Aorta (tissue), 5 donors: ENCODE results near the gene ZNF277. TPM values are rescaled to one million over a fixed set of nuclear protein-coding genes. Genes with fewer than 3 reads are reported as not detected.

Experiments
- ATAC-seq: fragments of 200-7000 bp; cut with Tn5 transposase; one replicate; pipeline ENCODE4 v1.9.1; 2022; ENCODE audit warnings: moderate library complexity; ENCODE audit not compliant: low FRiP score
- DNase-seq, 2 donors: peaks; one replicate each; pipeline ENCODE4 v3.0.0-alpha.2; 2020
- H3K27ac ChIP-seq, 2 donors: one replicate each; pipeline ENCODE4 v1.5.1; 2013; ENCODE audit warnings: low read length in 2 of 2, mild to moderate bottlenecking in 2 of 2, moderate library complexity in 2 of 2, control low read depth in 1 of 2, inconsistent platforms in 1 of 2, low read depth in 1 of 2
- H3K27me3 ChIP-seq, 2 donors: one replicate each; pipeline ENCODE4 v1.6.1; 2013; ENCODE audit warnings: control low read depth in 1 of 2, low read length in 1 of 2, mild to moderate bottlenecking in 1 of 2, moderate library complexity in 1 of 2; ENCODE audit not compliant: insufficient read depth in 2 of 2, control insufficient read depth in 1 of 2
- H3K36me3 ChIP-seq, 2 donors: one replicate each; pipeline ENCODE4 v1.6.1; 2013; ENCODE audit warnings: control low read depth in 1 of 2, low read length in 1 of 2, mild to moderate bottlenecking in 1 of 2; ENCODE audit not compliant: insufficient read depth in 2 of 2, control insufficient read depth in 1 of 2
- H3K4me1 ChIP-seq, 2 donors: one replicate each; pipeline ENCODE4 v1.6.1; 2013; ENCODE audit warnings: low read length in 2 of 2, control low read depth in 1 of 2, mild to moderate bottlenecking in 1 of 2, moderate library complexity in 1 of 2; ENCODE audit not compliant: insufficient read depth in 2 of 2, control insufficient read depth in 1 of 2
- H3K4me3 ChIP-seq, 2 donors: one replicate each; pipeline ENCODE4 v1.5.1; 2013; ENCODE audit warnings: low read length in 2 of 2, control low read depth in 1 of 2, mild to moderate bottlenecking in 1 of 2
- H3K9me3 ChIP-seq: one replicate; pipeline ENCODE4 v1.6.1; 2013; ENCODE audit warnings: mild to moderate bottlenecking, low read length; ENCODE audit not compliant: control insufficient read depth
- WGBS, 2 donors: extraction: QIAGEN DNeasy Blood & Tissue Kit; methylation state at CpG; one replicate each; pipeline ENCODE4 v1.1.7; 2013; 5-methylcytosine and 5-hydroxymethylcytosine counted together
- intact Hi-C, 2 donors: fragments of 100-400 bp; cut with DNase I; formaldehyde crosslinking; loops; one replicate each; pipeline versions ENCODE4 v1.14.2 to v1.15.0; 2022
- polyA plus RNA-seq, 2 donors: library from polyadenylated mRNA; stranded (reverse); fragments of 200-250 nt; gene quantifications; one replicate each; pipeline ENCODE4 v1.2.3, GENCODE V29; 2013
- total RNA-seq, 2 donors: library from RNA; stranded (reverse); fragmentation: NEBNext Ultra II Directional; extraction: Animal tissue kit (Norgen Biotek cat#: 25700); gene quantifications; one replicate each; pipeline ENCODE4 v1.2.1, GENCODE V29; 2021
- donor health status: healthy with polysubstance abuse.
- donor health status: Bipolar disorder and iron deficiency.
- donor health status: DM: no; HTN: no; CAD: no.
- donor health status: DM: no; HTN: no; CAD: no.
- donor health status: DM: yes; HTN: yes; CAD: no.

Gene ZNF277
- total and polyA plus RNA-seq, 4 donors, result 17.8 to 41.6 (median 21.0) TPM

DNA sequence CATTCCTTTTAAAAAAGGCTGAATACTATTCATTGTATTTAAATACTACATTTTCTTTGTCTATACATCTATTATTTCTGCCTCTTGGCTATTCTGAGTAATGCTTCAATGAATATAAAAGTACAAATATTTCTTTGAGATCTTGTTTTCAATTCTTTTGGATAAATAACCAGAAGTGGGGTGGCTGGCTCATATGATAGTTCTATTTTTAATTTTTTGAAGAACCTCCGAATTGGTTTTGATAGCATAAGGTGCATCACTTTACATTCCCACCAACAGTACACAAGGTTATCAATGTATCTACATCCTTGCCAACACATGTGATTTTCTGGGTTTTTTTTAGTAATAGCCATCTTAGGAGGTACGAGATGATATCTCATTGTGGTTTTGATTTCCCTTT lies 72.5 kb downstream of the ZNF277 start:
- WGBS, 2 donors, result 93 to 96% methylated on average over 2 of the region's 2 CpGs
- intact Hi-C loops, result no loop called here

DNA sequence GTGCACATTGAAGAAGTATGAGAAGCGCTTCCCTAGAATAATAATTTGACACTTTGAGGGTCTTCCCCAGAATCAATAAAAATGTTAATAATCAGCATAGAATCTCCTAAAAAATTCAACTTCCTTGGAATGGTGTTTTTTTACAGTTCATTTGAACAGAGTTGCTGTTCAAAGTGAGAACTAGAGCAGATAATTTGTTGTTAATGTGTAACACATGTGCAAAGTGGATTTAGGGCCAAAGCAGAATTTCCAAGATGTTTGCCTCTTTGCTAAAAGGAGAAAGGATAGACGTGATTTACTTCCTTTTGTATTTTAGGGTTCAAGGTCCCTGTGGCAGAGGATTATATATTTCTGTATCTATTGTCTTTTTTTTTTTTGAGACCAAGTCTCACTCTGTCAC lies 73.8 kb downstream of the ZNF277 start:
- intact Hi-C loops, result no loop called here
- H3K9me3 ChIP-seq, result no peaks in the 10 kb centered on the region
- no peak for DNase-seq
- H3K4me1 ChIP-seq, result no peaks in the 10 kb centered on the region
- no peak overlapping the region for H3K27ac ChIP-seq
- ATAC-seq, result no peak
- H3K4me3 ChIP-seq, result no peak overlapping the region
- no peaks in the 10 kb centered on the region for H3K27me3 ChIP-seq
- H3K36me3 ChIP-seq, result no peaks in the 10 kb centered on the region
- 85 to 89% methylated on average over 2 of the region's 2 CpGs for WGBS, 2 donors

More for the DNA sequence above, 72.5 kb downstream of the ZNF277 start:
- Histone ChIP-seq H3K27me3 (no peaks in the 10 kb centered on the region), H3K27ac (no peak overlapping the region), H3K4me1 (no peaks in the 10 kb centered on the region), H3K4me3 (no peak overlapping the region), H3K36me3 (no peaks in the 10 kb centered on the region), H3K9me3 (no peaks in the 10 kb centered on the region)
- no peak for ATAC-seq
- no peak for DNase-seq

DNA sequence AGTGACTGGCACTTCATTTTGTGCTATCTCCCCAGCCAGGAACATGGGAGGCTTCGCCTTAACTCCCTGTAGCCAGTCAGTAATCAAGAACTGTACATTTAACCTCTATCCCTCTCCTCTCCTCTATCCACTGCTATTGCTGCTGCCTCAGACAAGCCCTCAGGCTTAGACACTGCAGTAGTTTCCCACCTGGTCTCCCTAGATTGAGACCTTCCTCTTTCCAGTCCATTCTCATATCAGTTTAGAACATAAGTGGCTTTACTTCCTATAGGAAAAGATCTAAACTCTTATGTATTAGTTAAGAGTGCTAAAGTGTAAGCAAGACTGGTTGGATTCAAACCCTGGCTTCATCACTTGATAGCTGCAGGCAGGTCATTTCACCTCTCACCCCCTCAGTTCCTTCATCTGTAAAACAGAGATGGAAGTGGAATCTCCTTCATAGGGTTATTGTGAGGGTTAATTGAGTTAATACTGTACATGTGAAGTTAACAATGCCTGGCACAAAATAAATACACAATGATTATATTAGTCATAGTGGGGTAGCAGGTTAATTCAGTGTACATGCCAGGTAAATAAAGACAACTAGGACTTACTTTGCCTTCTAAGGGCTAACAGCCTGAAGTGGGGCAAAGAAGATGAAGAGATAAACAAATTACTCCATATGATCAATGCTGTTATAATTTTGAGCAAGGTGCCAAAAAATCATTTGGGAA lies 76.1 kb downstream of the ZNF277 start:
- no peak overlapping the region for H3K4me3 ChIP-seq
- H3K9me3 ChIP-seq, result no peaks in the 10 kb centered on the region
- H3K27me3 ChIP-seq, result no peaks in the 10 kb centered on the region
- ATAC-seq (no peak), DNase-seq (no peak)
- no peak overlapping the region for H3K27ac ChIP-seq
- no peaks in the 10 kb centered on the region for H3K36me3 ChIP-seq
- intact Hi-C loops, result no loop called here
- 100% methylated on average over 1 of the region's 1 CpG for WGBS, 2 donors
- H3K4me1 ChIP-seq, result no peaks in the 10 kb centered on the region

DNA sequence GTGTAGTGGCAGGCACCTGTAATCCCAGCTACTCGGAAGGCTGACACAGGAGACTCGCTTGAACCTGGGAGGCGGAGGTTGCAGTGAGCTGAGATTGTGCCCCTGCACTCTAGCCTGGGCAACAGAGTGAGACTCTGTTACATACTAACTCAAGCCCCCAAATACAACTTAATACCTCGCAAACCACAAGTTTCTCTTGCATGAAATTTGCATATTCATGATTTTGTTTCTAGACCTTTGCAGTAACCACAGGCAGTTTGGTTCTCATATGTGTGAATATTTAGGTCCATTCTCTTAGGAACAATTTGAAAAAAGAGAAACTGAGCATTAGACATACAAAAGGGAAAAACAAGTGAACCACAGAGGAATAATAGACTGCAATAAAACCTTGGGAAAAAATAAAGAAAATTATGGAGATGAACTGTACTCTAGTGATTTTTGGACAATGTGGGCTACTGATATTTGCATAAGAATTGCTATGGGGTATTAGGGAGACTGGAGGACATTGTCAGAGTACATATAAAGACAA lies 77.0 kb downstream of the ZNF277 start:
- WGBS, 2 donors, result 95 to 97% methylated on average over 4 of the region's 4 CpGs
- ATAC-seq, result no peak
- H3K9me3 ChIP-seq, result no peaks in the 10 kb centered on the region
- intact Hi-C loops, result no loop called here
- no peak overlapping the region for H3K27ac ChIP-seq
- no peaks in the 10 kb centered on the region for H3K4me1 ChIP-seq
- H3K36me3 ChIP-seq, result no peaks in the 10 kb centered on the region
- H3K4me3 ChIP-seq, result no peak overlapping the region
- H3K27me3 ChIP-seq, result no peaks in the 10 kb centered on the region
- no peak for DNase-seq

DNA sequence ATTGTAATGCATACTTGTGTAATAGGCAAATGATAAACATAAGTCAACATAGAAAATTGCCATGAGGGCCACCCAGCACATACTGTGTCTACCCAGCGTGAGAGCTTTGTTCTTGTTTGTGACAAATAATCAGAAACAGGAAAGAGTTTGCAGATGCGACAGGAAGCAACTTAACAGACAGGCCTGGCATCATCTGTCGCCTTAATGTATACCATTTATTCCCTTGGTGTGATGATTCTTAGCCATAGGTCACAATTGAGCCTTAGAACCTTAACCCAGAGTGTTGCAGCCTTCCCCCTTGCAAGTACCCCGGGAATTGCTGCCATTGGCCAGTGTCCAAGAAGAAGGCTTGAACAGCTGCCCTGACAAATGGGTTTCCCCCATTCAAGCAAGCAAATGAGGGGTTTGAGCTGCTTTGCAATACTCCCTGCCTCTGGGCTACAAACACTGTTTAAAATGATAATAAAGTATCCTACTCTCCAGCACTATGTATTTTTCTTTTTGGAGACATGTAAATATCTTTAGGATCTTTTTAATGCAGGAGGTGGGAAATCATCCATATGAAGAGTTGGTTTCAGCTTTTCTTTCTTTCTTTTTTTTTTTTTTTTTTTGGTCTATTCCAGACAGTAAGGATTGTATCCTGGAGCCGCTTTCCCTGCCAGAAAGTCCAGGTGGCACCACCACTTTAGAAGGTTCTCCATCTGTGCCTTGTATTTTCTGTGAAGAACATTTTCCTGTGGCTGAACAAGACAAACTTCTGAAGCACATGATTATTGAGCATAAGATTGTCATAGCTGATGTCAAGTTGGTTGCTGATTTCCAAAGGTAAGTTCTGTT lies 80.0 kb downstream of the ZNF277 start:
- DNase-seq, result no peak
- no peak overlapping the region for H3K27ac ChIP-seq
- H3K9me3 ChIP-seq, result no peaks in the 10 kb centered on the region
- no peak for ATAC-seq
- WGBS, 2 donors, result 75 to 77% methylated on average over 5 of the region's 5 CpGs
- intact Hi-C loops, result no loop called here
- H3K36me3 ChIP-seq, result peaks cover 0 to 3% of the 10 kb centered on the region in 2 donors
- H3K4me3 ChIP-seq, result no peak overlapping the region
- peaks cover 0 to 1% of the 10 kb centered on the region in 2 donors for H3K4me1 ChIP-seq
- no peaks in the 10 kb centered on the region for H3K27me3 ChIP-seq

DNA sequence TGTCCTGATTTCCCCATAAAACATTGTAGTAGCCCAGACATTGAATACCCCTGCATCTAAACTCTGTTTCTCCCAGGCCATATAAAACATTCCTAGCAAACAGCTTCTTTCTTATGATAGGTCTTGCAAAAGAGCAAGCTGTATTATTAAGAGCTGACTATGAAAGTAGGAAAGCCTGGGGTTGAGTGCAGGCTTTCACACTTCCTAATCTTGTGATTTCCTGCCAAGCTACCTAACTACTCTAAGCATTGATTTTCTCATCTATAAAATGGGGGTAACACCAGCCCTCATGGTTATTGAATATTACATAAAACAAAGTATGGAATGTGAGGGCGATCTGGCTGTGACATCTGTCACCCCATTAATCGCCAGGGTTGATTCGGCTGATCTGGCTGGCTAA lies 81.8 kb downstream of the ZNF277 start:
- Histone ChIP-seq H3K4me3 (no peak overlapping the region), H3K36me3 (peaks cover 0 to 3% of the 10 kb centered on the region in 2 donors), H3K27ac (no peak overlapping the region), H3K4me1 (peaks cover 0 to 1% of the 10 kb centered on the region in 2 donors), H3K9me3 (no peaks in the 10 kb centered on the region), H3K27me3 (no peaks in the 10 kb centered on the region)
- ATAC-seq, result no peak
- 96% methylated on average over 3 of the region's 3 CpGs for WGBS, 2 donors
- DNase-seq, result no peak
- intact Hi-C loops, result no loop called here

DNA sequence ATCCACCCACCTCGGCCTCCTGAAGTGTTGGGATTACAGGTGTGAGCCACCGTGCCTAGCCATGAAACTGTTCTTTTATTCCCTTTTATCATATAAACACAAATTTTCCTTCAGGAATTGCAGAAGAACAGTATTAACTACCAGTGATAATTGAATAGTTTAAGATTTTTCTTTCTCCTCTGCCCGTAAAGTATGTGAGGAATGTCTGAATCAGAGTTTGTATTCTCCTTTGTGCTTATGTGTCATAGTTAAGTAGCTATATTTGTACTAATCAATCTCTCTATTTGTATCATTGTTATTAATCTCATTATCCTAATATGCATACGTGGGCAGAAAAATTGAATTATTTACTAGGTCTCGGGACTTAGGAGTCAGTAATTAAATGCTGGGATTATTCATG lies 83.6 kb downstream of the ZNF277 start:
- H3K4me3 ChIP-seq, result no peak overlapping the region
- H3K36me3 ChIP-seq, result peaks cover 0 to 3% of the 10 kb centered on the region in 2 donors
- H3K9me3 ChIP-seq, result no peaks in the 10 kb centered on the region
- no peak overlapping the region for H3K27ac ChIP-seq
- H3K27me3 ChIP-seq, result no peaks in the 10 kb centered on the region
- ATAC-seq (no peak), DNase-seq (no peak)
- peaks cover 0 to 1% of the 10 kb centered on the region in 2 donors for H3K4me1 ChIP-seq
- intact Hi-C loops, result no loop called here
- 92 to 95% methylated on average over 5 of the region's 5 CpGs for WGBS, 2 donors

DNA sequence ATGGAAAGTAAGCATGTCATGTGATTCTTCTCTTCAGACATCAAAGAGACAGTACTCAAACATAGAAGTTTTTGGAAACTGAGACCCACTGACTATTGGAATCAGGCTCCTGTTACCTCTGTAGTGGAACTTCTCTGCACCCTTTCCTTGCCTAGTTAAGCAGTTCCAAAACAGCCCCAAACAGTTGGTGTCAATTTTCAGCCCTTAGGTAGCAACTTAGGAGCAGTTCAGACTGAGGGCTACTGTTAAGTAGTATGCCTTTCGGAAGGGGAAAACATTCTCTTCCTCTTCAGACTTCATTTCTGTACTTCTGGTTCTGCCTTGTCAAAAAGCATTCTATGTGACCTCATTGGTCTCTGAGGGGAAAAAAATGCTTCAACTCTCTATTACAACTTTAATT lies 85.7 kb downstream of the ZNF277 start:
- DNase-seq, result no peak
- Histone ChIP-seq H3K36me3 (peaks cover 0 to 3% of the 10 kb centered on the region in 2 donors), H3K27ac (peak overlapping the region in 1 of 2 donors; percentile 11), H3K27me3 (no peaks in the 10 kb centered on the region), H3K4me3 (no peak overlapping the region), H3K4me1 (peaks cover 0 to 1% of the 10 kb centered on the region in 2 donors), H3K9me3 (no peaks in the 10 kb centered on the region)
- intact Hi-C loops, result no loop called here
- no peak for ATAC-seq
- WGBS, 2 donors, result 95% methylated on average over 1 of the region's 1 CpG
